Glutamatergic neuron (in vitro differentiated cells): ENCODE measurements around the gene FAM221B. TPM values are rescaled to one million over a fixed set of nuclear protein-coding genes. Genes with fewer than 3 reads are reported as not detected.

Source experiments
- DNase-seq: peaks from one replicate; pipeline ENCODE4 v3.0.0; 2022
- H3K27ac Mint-ChIP-seq: one replicate; pipeline ENCODE4 v1.8.0; 2020; ENCODE audit warnings: mild to moderate bottlenecking, mixed read lengths, inconsistent platforms; ENCODE audit not compliant: unreplicated experiment
- H3K27me3 Mint-ChIP-seq: one replicate; pipeline ENCODE4 v1.8.0; 2020; ENCODE audit warnings: mild to moderate bottlenecking, moderate library complexity, mixed read lengths, inconsistent platforms; ENCODE audit not compliant: unreplicated experiment
- H3K36me3 Mint-ChIP-seq: one replicate; pipeline ENCODE4 v1.8.0; 2020; ENCODE audit warnings: mild to moderate bottlenecking, mixed read lengths, inconsistent platforms; ENCODE audit not compliant: unreplicated experiment
- H3K4me1 Mint-ChIP-seq: one replicate; pipeline ENCODE4 v1.8.0; 2020; ENCODE audit warnings: mild to moderate bottlenecking, low read depth, mixed read lengths, inconsistent platforms; ENCODE audit not compliant: unreplicated experiment
- H3K4me3 Mint-ChIP-seq: one replicate; pipeline ENCODE4 v1.8.0; 2020; ENCODE audit warnings: mild to moderate bottlenecking, mixed read lengths, inconsistent platforms; ENCODE audit not compliant: unreplicated experiment
- H3K9me3 Mint-ChIP-seq: one replicate; pipeline ENCODE4 v1.8.0; 2020; ENCODE audit warnings: mild to moderate bottlenecking, moderate library complexity, mixed read lengths, inconsistent platforms; ENCODE audit not compliant: unreplicated experiment
- total RNA-seq: library from RNA; stranded (reverse); fragmentation: NEBNext Ultra II Directional; extraction: Animal tissue kit (Norgen Biotek cat#: 25700); gene quantifications from one replicate; pipeline ENCODE4 v1.2.1, GENCODE V29; 2021; ENCODE audit not compliant: unreplicated experiment
- TF ChIP-seq, protein P1 (sequence below): fragments of 200-600 bp; sonication (generic); IDR thresholded peaks from one replicate; pipeline ENCODE4 v1.5.0; 2021; ENCODE audit not compliant: partially characterized antibody, unreplicated experiment

Gene FAM221B
- total RNA-seq, 1 donor from 2014 or later: not detected

DNA sequence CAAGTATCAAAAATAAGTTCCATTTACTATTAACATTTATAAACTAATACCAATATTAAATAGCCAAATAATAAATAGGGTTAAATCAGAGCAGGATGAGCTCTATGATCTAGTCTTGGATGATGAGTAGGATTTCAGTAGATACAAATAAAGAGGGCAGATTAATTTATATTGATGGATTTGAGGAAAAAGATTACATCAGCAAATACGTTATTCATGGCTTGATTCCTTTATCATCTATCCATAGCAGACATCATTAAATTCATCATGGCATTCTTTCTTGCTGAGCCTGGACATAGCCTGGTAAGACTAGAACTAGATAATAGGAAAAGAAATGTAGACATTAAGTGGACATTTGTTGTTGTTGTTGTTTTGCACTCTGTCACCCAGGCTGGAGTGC lies 61.1 kb downstream of the FAM221B start:
- TF ChIP-seq, protein P1, sequence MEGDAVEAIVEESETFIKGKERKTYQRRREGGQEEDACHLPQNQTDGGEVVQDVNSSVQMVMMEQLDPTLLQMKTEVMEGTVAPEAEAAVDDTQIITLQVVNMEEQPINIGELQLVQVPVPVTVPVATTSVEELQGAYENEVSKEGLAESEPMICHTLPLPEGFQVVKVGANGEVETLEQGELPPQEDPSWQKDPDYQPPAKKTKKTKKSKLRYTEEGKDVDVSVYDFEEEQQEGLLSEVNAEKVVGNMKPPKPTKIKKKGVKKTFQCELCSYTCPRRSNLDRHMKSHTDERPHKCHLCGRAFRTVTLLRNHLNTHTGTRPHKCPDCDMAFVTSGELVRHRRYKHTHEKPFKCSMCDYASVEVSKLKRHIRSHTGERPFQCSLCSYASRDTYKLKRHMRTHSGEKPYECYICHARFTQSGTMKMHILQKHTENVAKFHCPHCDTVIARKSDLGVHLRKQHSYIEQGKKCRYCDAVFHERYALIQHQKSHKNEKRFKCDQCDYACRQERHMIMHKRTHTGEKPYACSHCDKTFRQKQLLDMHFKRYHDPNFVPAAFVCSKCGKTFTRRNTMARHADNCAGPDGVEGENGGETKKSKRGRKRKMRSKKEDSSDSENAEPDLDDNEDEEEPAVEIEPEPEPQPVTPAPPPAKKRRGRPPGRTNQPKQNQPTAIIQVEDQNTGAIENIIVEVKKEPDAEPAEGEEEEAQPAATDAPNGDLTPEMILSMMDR: no peak
- no peaks in the 10 kb centered on the region for H3K27me3 Mint-ChIP-seq
- H3K4me3 Mint-ChIP-seq: no peak overlapping the region
- H3K27ac Mint-ChIP-seq: no peak overlapping the region
- no peaks in the 10 kb centered on the region for H3K9me3 Mint-ChIP-seq
- no peaks in the 10 kb centered on the region for H3K4me1 Mint-ChIP-seq
- no peaks in the 10 kb centered on the region for H3K36me3 Mint-ChIP-seq
- DNase-seq: no peak

DNA sequence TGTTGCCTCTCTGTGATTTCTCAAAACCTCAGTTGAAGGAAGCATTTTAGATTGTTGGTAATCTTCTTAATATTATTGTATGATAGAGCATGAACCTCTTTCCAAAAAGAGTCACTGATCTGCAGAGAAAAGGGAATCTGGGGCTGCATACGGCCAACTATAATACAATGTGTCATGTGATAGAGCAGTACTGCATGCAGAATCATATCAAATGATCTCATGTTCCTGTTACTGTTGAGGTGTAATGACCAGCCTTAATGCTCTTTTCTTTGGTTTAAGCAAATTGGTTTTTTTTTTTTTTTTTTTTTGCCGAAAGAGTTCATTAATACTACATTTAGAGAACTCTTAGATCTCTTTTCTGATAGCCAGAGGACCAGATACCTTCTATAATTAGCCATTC lies 61.5 kb downstream of the FAM221B start:
- Mint-ChIP-seq H3K27ac (no peak overlapping the region), H3K4me3 (no peak overlapping the region), H3K36me3 (no peaks in the 10 kb centered on the region), H3K9me3 (no peaks in the 10 kb centered on the region), H3K27me3 (no peaks in the 10 kb centered on the region), H3K4me1 (no peaks in the 10 kb centered on the region)
- DNase-seq: no peak
- TF ChIP-seq, protein P1: no peak

Other genes with a start within 250 kb of the FAM221B start
- 28.7 TPM for gene TESK1, start 223.5 kb downstream of the FAM221B start, total RNA-seq
- gene CD72, start 210.3 kb downstream of the FAM221B start, total RNA-seq: 4.9 TPM
- 3.4 TPM for gene SIT1, start 177.8 kb downstream of the FAM221B start, total RNA-seq
- 35,708 TPM for gene RMRP, start 170.7 kb downstream of the FAM221B start, total RNA-seq
- gene CCDC107, start 170.4 kb downstream of the FAM221B start, total RNA-seq: 32.5 TPM
- 2.6 TPM for gene ARHGEF39, start 163.5 kb downstream of the FAM221B start, total RNA-seq
- gene CA9, start 154.8 kb downstream of the FAM221B start, total RNA-seq: not detected
- 188 TPM for gene TPM2, start 138.8 kb downstream of the FAM221B start, total RNA-seq
- 56.2 TPM for gene TLN1, start 96.5 kb downstream of the FAM221B start, total RNA-seq
- 32.0 TPM for gene CREB3, start 96.1 kb downstream of the FAM221B start, total RNA-seq
- gene GBA2, start 79.5 kb downstream of the FAM221B start, total RNA-seq: 287 TPM
- gene RGP1, start 79.4 kb downstream of the FAM221B start, total RNA-seq: 44.0 TPM
- gene MSMP, start 74.5 kb downstream of the FAM221B start, total RNA-seq: not detected
- gene NPR2, start 37.1 kb downstream of the FAM221B start, total RNA-seq: 357 TPM
- gene SPAG8, start 16.5 kb downstream of the FAM221B start, total RNA-seq: not detected
- 48.1 TPM for gene HINT2, start 13.7 kb downstream of the FAM221B start, total RNA-seq
- 44.4 TPM for gene TMEM8B, start 496 bp upstream of the FAM221B start, total RNA-seq
- gene OR13J1, start 41.7 kb upstream of the FAM221B start, total RNA-seq: not detected
- gene HRCT1, start 77.5 kb upstream of the FAM221B start, total RNA-seq: not detected
- not detected for gene SPAAR, start 80.8 kb upstream of the FAM221B start, total RNA-seq
- not detected for gene OR2S2, start 129.4 kb upstream of the FAM221B start, total RNA-seq
- 11.1 TPM for gene RECK, start 208.2 kb upstream of the FAM221B start, total RNA-seq